HG02938 (cell line): ENCODE measurements around the gene LRP1.

Source experiments
- ATAC-seq: cut with Tn5 transposase; IDR thresholded peaks from one replicate; pipeline ENCODE4 v1.9.1; 2021; ENCODE audit warnings: mild to moderate bottlenecking, moderate library complexity; ENCODE audit not compliant: unreplicated experiment

Gene LRP1

DNA sequence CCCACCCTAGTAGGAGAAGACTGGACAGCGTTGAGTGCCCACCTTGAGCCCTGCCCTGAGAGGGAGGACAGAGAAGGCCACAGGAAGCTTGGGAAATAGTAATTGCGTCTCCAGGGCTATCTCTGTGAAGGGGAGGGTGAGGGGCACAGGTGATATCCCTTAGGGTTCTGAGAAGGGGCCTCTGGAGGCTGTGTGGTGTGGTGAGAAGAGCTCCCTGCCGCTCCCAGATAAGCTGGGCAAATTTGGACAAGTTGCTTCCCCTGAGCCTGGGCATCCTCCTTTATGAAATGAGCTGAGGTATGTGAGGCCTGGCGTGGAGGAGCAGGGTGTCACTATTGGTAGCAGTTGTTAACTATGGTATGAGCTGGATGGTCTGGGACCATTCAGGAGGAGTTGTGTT is 42.6 kb downstream of the LRP1 start:
- ATAC-seq: no peak

DNA sequence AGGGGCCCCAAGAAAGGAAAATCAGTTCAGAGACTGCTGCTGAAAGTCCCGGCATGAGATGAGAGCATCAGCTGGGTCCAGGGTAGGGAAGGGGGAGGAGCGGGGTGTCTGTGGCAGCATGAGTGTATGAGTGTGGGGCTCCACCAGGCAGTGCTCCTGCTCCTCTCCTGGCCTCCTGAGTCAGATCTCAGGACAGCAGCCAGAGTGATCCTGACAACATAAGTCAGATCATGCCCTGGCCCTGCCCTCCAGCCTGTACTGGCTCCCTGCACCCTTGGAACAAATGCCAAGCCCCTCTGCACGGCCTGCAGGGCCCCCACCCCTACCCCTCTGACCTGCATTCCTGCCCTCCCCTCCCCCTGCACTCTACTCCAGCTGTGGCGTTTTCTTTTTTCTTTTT is 43.4 kb downstream of the LRP1 start:
- no peak for ATAC-seq

DNA sequence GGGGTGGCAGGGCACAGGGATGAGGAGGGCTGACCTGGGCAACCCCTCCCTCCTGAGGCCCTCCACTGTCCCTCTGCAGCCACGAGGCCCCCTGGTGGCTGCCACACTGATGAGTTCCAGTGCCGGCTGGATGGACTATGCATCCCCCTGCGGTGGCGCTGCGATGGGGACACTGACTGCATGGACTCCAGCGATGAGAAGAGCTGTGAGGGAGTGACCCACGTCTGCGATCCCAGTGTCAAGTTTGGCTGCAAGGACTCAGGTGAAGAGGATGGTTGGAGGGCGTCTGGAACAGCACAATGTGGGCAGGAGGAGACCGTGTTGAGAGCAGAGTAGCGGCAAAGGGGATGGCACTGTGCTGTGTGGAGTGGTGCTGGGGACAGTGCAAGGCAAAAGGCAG is 44.8 kb downstream of the LRP1 start:
- ATAC-seq: no peak

DNA sequence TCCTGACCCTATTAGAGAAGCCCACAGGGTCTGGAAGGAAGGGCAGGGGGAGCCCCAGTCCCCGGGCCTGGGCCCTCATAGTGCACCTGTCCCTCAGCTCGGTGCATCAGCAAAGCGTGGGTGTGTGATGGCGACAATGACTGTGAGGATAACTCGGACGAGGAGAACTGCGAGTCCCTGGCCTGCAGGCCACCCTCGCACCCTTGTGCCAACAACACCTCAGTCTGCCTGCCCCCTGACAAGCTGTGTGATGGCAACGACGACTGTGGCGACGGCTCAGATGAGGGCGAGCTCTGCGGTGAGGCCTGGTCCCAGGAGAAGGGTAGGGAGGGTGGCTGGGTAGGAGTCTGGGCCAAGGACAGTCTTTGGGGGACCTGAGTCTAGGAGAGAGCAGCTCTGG is 45.4 kb downstream of the LRP1 start:
- no peak for ATAC-seq

DNA sequence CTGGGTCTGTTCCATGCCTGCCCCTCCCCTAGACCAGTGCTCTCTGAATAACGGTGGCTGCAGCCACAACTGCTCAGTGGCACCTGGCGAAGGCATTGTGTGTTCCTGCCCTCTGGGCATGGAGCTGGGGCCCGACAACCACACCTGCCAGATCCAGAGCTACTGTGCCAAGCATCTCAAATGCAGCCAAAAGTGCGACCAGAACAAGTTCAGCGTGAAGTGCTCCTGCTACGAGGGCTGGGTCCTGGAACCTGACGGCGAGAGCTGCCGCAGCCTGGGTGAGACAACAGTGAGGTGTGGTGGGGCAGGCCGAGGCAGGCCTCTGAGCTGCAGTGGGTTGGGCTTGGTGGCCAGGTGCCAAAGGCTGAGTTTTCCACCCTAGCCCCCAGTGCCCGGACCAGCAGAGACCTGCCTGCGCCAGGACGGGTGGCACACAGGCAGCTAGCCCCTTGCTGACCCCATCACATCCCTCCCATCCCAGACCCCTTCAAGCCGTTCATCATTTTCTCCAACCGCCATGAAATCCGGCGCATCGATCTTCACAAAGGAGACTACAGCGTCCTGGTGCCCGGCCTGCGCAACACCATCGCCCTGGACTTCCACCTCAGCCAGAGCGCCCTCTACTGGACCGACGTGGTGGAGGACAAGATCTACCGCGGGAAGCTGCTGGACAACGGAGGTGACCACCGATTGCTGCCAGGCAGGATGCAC is 47.3 kb downstream of the LRP1 start:
- no peak for ATAC-seq

DNA sequence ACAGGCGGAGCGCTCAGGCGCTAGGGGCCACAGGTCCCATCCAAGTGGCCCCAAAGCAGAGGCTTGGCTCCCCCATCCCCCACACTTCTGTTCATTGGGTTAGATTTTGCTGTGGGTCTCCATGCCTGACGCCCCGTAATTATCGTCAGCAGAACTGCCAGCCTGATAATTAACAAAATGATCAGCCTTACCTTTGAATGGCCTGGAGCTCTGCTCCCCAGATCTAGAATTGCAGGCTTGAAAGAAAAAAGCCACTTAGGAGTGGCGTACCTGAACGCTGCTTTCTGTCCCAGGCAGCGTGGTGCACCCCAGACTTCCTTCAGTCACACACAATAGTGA is 47.8 kb downstream of the LRP1 start:
- no peak for ATAC-seq

DNA sequence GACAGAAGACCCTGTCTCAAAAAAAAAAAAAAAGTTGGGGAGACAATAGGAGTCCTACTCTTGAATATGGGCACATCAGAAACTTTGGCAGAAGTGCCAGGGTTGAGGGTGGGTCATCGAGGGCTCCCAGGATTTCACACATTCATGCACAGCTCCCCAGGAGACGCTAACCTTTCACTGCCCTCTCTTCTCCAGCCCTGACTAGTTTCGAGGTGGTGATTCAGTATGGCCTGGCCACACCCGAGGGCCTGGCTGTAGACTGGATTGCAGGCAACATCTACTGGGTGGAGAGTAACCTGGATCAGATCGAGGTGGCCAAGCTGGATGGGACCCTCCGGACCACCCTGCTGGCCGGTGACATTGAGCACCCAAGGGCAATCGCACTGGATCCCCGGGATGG is 48.6 kb downstream of the LRP1 start:
- no peak for ATAC-seq

DNA sequence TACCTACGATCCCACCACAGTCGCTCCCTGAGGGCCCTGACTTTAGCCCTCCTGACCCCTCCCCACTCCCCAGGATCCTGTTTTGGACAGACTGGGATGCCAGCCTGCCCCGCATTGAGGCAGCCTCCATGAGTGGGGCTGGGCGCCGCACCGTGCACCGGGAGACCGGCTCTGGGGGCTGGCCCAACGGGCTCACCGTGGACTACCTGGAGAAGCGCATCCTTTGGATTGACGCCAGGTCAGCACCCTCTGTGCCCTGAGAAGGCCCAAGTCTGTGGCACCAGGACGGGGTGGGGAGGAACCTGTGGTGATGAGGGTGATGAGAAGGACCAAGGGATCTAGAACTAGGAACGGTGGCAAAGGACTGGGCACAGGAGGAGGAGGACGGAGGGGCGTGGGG is 49.1 kb downstream of the LRP1 start:
- ATAC-seq: no peak

DNA sequence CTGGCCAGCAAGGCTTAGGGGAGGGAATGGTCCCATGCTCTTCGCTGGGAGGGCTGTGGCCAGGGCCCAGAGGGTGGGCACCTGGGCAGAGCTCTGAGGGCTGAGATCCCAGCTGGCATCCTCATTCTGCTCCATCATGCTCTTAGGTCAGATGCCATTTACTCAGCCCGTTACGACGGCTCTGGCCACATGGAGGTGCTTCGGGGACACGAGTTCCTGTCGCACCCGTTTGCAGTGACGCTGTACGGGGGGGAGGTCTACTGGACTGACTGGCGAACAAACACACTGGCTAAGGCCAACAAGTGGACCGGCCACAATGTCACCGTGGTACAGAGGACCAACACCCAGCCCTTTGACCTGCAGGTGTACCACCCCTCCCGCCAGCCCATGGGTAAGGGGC is 49.9 kb downstream of the LRP1 start:
- no peak for ATAC-seq

DNA sequence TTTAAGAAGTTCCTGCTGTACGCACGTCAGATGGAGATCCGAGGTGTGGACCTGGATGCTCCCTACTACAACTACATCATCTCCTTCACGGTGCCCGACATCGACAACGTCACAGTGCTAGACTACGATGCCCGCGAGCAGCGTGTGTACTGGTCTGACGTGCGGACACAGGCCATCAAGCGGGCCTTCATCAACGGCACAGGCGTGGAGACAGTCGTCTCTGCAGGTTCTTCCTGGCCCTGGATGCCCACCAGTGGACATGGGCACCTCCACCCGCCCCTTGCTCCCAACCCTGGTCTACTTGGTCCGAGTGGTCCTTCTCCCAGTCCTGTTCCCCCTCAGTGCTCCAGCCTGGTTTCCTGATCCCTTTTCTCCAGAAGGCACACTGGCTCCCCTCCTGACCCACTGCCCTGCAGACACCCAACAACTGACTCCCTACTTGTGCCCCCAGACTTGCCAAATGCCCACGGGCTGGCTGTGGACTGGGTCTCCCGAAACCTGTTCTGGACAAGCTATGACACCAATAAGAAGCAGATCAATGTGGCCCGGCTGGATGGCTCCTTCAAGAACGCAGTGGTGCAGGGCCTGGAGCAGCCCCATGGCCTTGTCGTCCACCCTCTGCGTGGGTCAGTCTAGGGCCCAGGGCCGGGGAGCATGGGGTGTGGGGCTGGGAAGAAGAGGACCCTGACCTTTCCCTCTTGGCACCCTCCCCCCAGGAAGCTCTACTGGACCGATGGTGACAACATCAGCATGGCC is 51.2 kb downstream of the LRP1 start:
- ATAC-seq: no peak

DNA sequence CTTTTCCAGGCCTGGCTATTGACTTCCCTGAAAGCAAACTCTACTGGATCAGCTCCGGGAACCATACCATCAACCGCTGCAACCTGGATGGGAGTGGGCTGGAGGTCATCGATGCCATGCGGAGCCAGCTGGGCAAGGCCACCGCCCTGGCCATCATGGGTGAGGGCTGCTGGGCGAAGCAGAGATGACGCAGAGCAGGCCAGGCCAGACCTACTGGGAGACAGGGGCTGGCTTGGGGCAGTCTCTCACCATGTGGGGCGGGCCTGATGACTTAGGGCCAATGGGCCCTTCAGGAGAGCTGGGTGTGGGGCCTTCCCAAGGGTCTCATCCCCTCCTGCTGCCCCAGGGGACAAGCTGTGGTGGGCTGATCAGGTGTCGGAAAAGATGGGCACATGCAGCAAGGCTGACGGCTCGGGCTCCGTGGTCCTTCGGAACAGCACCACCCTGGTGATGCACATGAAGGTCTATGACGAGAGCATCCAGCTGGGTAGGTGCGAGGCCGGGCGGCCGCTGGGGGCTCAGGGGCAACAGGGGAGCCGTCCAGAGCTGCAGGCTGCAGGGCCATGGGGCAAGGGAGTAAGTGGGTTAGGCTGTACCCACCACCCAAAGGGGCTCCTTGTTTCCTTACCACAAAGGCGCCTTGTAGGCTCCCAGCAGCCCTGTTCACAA is 52.2 kb downstream of the LRP1 start:
- no peak for ATAC-seq

DNA sequence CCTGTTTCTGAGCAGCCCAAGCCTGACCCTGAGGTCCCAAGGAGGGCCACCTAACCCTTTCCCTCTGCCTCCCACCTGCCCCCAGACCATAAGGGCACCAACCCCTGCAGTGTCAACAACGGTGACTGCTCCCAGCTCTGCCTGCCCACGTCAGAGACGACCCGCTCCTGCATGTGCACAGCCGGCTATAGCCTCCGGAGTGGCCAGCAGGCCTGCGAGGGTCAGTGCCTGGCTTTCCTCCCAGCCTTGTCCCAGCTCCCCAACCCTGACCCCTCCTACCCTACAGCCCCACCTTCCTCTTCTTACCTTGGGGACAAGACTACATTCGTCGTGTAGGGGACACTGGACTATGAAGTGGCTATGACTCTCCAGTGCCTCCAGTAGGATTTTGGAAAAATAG is 52.8 kb downstream of the LRP1 start:
- no peak for ATAC-seq

DNA sequence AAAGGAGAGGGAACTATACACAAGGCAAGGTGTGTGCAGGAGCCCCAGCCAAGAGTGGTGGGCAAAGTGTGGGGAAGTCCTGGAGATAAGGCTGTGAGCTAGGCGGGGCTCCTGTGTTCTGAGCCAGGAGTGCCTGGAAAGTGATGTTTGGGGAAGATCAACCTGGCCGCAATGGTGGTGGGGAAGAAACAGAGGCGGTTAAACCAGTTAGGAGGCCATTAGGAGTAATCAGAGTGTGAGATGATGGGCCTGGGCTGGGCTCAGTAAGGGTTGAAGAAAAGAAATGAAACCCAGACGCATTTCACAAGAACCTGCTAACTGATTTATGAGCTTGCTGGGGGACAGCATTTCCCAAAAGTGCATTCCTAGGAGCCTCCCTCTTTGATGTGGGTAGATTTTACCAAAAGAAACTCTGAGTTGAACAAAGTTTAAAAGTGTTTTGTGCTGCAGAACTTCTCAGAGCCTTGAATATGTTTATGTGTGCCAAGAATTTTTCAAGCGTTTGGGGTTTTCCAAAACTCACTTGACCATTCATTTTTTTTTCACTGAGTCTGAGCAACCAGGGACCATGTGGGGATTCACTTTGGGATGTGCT is 53.4 kb downstream of the LRP1 start:
- ATAC-seq: no peak

DNA sequence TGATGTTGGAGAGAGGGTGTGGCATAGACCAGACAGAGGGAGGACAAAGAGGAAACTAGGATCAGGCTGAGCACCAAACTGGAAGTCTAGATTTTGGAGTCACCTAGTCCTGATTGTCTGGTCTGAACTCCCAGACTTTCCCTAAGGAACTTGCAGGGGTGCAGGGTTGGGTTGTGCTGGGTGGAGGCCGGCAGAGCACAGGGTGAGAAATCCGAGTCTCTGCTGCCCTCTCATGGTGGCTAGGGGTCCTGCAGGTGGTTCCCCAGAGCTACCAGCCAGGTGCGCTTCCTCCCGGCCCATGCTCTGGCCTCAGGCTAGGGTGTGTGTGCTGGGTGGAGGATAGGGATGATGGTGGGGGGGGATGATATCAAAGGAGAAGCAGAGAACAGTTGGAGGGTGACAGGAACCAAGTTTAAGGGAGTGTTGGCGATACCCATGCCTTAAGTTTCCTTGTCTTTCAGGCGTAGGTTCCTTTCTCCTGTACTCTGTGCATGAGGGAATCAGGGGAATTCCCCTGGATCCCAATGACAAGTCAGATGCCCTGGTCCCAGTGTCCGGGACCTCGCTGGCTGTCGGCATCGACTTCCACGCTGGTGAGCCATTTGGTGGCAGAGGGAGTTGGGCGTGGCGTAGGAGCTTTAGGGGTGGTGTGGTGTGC is 54.8 kb downstream of the LRP1 start:
- peak; percentile 74 for ATAC-seq

DNA sequence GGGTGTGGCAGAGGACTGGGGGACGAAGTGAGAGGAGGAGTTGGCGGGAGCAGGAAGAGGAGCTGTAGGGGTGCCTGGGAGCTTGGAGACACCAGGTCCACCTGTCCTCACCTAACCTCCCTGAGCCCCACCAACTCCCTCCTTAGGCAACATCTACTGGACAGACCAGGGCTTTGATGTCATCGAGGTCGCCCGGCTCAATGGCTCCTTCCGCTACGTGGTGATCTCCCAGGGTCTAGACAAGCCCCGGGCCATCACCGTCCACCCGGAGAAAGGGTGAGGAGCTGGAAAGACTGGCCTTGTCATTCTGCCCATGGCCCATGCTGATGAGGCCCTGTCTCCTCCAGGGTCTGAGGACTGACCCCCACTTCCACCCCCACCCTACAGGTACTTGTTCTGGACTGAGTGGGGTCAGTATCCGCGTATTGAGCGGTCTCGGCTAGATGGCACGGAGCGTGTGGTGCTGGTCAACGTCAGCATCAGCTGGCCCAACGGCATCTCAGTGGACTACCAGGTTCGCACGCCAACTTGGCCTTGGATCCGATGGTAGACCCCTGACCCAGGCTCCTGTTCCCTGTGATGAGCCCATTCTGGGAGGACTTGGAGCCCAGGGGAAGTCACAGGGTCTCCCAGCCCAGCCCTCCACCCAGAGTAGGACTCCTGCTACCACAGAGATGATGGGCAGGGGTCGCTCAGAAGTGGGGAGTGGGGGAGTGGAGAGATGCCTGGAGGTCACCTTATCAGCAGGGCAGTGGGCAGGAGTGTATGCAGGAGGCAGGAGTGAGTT is 55.8 kb downstream of the LRP1 start:
- no peak for ATAC-seq

DNA sequence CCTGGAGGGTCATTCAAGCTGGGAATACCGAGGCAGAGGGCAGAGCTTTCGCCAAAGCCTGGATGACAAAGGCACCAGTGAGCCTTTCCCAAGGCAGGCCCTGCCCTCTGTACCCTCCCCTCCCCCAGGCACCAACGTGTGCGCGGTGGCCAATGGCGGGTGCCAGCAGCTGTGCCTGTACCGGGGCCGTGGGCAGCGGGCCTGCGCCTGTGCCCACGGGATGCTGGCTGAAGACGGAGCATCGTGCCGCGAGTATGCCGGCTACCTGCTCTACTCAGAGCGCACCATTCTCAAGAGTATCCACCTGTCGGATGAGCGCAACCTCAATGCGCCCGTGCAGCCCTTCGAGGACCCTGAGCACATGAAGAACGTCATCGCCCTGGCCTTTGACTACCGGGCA is 57.1 kb downstream of the LRP1 start:
- ATAC-seq: no peak

DNA sequence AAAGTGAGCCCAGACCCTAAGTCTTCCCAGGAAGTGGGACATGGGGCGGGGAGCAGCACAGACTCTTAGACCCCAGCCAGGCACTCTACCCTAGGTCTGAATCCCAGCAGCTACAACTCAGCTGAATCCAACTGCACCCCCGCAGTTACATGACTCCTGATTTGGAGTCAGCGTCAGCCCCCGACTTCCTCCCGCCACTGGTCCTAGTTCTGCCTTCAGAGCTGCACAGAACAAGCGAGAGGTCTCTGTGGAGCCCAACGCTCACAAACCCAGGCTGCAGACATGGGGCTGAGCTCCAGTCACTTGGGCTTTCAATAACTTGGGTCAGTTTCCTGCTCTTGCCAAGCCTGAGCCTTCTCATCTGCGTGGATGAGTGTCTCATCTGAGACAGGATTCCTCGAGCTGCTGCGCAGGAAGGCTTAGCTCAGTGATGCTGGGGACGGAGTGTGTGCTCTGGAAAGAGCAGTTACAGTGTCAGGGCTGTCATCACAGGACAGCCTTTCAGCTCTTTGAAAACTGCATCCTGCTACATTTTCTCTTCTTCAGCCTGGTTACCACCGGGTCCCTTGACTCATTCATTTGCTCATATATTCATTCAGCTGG is 57.7 kb downstream of the LRP1 start:
- no peak for ATAC-seq

DNA sequence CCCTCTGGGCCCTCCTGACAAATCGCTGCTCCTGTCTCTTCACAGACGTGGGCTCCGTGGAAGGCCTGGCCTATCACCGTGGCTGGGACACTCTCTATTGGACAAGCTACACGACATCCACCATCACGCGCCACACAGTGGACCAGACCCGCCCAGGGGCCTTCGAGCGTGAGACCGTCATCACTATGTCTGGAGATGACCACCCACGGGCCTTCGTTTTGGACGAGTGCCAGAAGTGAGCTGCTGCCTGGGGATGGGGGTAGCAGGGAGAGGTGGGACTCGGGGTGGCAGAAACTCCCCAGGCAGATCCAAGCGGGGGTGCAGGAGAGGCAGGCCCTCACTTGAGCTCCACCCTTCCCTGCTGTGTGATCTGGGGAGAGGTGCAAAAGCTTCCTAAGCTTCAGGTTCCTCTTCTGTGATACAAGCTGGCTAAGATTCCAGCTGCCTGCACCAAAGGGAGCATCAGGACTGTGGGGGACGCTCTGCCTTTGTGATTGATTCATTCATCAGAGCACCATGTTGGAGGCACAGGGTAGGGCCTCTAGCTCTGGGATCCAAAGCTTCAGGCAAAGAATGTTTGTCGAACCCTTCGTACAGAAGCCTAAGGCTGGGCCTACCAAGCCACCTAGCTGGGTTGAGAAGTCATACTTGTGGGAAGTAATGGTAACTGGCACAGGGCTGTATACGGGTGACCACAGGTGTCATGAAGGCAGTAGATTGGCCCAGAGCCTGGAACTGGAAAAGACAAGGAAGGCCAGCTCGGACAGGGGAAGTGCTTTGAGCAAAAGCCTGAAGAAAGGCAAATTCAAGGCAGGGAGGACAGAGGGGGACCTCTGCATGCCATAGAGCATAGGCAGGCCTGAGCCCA is 59.2 kb downstream of the LRP1 start:
- ATAC-seq: no peak

DNA sequence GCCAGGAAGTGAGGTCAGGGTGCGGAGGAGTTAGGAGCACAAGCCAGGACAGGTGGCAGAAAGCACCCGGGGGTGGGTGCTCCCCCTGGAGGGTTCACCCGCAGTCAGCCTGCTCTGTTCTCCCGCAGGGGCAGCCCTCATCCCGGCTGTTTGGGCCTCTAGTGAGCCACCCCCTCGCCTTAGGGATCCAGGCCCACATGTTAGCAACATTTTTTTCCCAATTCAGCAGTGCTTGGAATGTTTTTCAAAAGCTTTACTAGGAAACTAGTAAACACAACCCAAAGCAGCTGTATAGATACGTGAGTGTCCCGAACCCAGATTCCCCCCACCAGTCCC is 59.8 kb downstream of the LRP1 start:
- ATAC-seq: no peak
